Measurements from ENCODE around the gene USE1. TPM values are rescaled to one million over a fixed set of nuclear protein-coding genes. Genes with fewer than 3 reads are reported as not detected.

Gene USE1
- total RNA-seq, 1 donor from 2014 or later = 19.8 TPM

DNA sequence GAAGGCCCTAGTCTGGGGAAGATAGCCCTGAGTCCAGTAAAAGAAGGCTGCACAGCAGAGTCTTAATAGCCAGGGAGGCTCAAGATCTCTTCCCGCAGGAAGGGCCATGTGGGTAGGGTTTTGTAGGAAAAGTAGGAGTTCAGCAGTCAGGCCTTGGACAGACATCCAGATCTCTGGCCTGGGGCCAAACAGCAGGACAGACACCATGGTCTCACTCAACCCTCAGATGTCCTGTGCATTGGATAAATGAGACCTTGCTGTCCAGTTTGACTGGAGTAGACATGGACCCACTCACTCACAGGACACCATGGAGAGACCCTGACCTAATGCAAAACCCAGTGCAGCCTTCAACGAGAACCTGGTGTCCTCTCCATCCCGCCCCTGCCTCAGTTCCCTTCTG, 14.7 kb downstream of the USE1 start:
- H3K27ac ChIP-seq (ENCODE audit: low read depth, low read length) = no peak overlapping the region
- H3K36me3 ChIP-seq (ENCODE audit: insufficient read depth, low read length) = peaks cover 10% of the 10 kb centered on the region
- H3K9me3 ChIP-seq (ENCODE audit: insufficient read depth, low read depth, low read length) = no peaks in the 10 kb centered on the region
- H3K4me1 ChIP-seq (ENCODE audit: insufficient read depth, low read length) = peaks cover 9% of the 10 kb centered on the region
- no peak overlapping the region for H3K9ac ChIP-seq (ENCODE audit: low read length)
- H2AFZ ChIP-seq (ENCODE audit: low read depth, low read length) = no peak overlapping the region
- TF ChIP-seq EZH2 (IDR thresholded peaks at IDR 0.05; ENCODE audit: insufficient read depth, low read length) = no peak
- no peak for TF ChIP-seq CTCF (IDR thresholded peaks at IDR 0.05; ENCODE audit: insufficient read depth, low read depth, low read length)
- H3K27me3 ChIP-seq (ENCODE audit: insufficient read depth, low read length) = no peaks in the 10 kb centered on the region
- no peaks in the 10 kb centered on the region for H3K9me3 Mint-ChIP-seq (ENCODE audit: unreplicated experiment)
- FAIRE-seq = no peak
- H3K27me3 Mint-ChIP-seq (ENCODE audit: low read depth, unreplicated experiment) = no peaks in the 10 kb centered on the region
- no peak overlapping the region for H3K4me3 ChIP-seq (ENCODE audit: insufficient read depth, low read depth, low read length)
- DNase-seq (ENCODE audit: low read depth) = no peak
- H3K27ac Mint-ChIP-seq (ENCODE audit: unreplicated experiment) = no peak overlapping the region
- H3K79me2 ChIP-seq (ENCODE audit: insufficient read depth, low read length) = peaks cover 17% of the 10 kb centered on the region
- peaks cover 37% of the 10 kb centered on the region for H4K20me1 ChIP-seq (ENCODE audit: insufficient read depth, low read length)
- H3K4me1 Mint-ChIP-seq (ENCODE audit: low read depth, unreplicated experiment) = no peaks in the 10 kb centered on the region
- no peak overlapping the region for H3K4me2 ChIP-seq (ENCODE audit: low read length)
- no peak overlapping the region for H3K4me3 Mint-ChIP-seq (ENCODE audit: unreplicated experiment)
- peaks cover 10% of the 10 kb centered on the region for H3K36me3 Mint-ChIP-seq (ENCODE audit: low read depth, unreplicated experiment)

- Histone ChIP-seq H2AFZ (ENCODE audit: low read depth, low read length) (no peak overlapping the region), H3K9me3 (ENCODE audit: insufficient read depth, low read depth, low read length) (no peaks in the 10 kb centered on the region), H3K36me3 (ENCODE audit: insufficient read depth, low read length) (peaks cover 10% of the 10 kb centered on the region), H4K20me1 (ENCODE audit: insufficient read depth, low read length) (peaks cover 39% of the 10 kb centered on the region), H3K27me3 (ENCODE audit: insufficient read depth, low read length) (no peaks in the 10 kb centered on the region), H3K4me1 (ENCODE audit: insufficient read depth, low read length) (peaks cover 14% of the 10 kb centered on the region), H3K27ac (ENCODE audit: low read depth, low read length) (no peak overlapping the region), H3K79me2 (ENCODE audit: insufficient read depth, low read length) (peaks cover 24% of the 10 kb centered on the region), H3K4me3 (ENCODE audit: insufficient read depth, low read depth, low read length) (no peak overlapping the region), H3K4me2 (ENCODE audit: low read length) (no peak overlapping the region), H3K9ac (ENCODE audit: low read length) (no peak overlapping the region)
- DNase-seq (ENCODE audit: low read depth) (no peak), FAIRE-seq (no peak)
- H3K36me3 Mint-ChIP-seq (ENCODE audit: low read depth, unreplicated experiment) = peaks cover 12% of the 10 kb centered on the region
- H3K4me1 Mint-ChIP-seq (ENCODE audit: low read depth, unreplicated experiment) = no peaks in the 10 kb centered on the region
- no peaks in the 10 kb centered on the region for H3K9me3 Mint-ChIP-seq (ENCODE audit: unreplicated experiment)
- H3K27ac Mint-ChIP-seq (ENCODE audit: unreplicated experiment) = no peak overlapping the region
- H3K4me3 Mint-ChIP-seq (ENCODE audit: unreplicated experiment) = no peak overlapping the region
- no peaks in the 10 kb centered on the region for H3K27me3 Mint-ChIP-seq (ENCODE audit: low read depth, unreplicated experiment)
- TF ChIP-seq CTCF (IDR thresholded peaks at IDR 0.05; ENCODE audit: insufficient read depth, low read depth, low read length) (no peak), EZH2 (IDR thresholded peaks at IDR 0.05; ENCODE audit: insufficient read depth, low read length) (no peak)
Measured at GRCh38 chr19:17232258-17232657, 17.1 kb downstream of the USE1 start.

DNA sequence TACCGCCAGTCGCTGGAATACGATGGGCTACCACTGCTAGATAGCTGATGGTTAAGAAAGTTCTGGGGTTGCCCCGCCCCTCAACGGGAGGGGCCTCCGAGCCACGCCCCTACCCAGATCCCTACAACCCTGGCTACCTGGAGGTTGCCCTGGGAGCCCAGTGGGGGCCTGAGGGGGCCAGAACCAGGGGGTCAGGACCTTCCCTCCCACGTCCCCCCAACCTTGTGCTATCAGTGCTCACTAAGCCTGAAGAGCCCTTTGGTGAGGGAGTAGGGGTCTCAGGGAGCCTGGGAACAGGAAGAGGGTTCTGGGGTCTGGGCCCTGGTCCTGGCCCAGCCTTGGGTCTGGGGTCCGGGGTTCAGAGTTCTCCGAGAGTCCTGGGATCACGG, 19.7 kb downstream of the USE1 start:
- FAIRE-seq (no peak), DNase-seq (ENCODE audit: low read depth) (no peak)
- peak overlapping the region; percentile 62 for H3K4me3 ChIP-seq (ENCODE audit: insufficient read depth, low read depth, low read length)
- Mint-ChIP-seq H3K36me3 (ENCODE audit: low read depth, unreplicated experiment) (peaks cover 14% of the 10 kb centered on the region), H3K27ac (ENCODE audit: unreplicated experiment) (no peak overlapping the region), H3K9me3 (ENCODE audit: unreplicated experiment) (no peaks in the 10 kb centered on the region), H3K4me1 (ENCODE audit: low read depth, unreplicated experiment) (no peaks in the 10 kb centered on the region), H3K27me3 (ENCODE audit: low read depth, unreplicated experiment) (no peaks in the 10 kb centered on the region), H3K4me3 (ENCODE audit: unreplicated experiment) (peak overlapping the region; percentile 73)
- H2AFZ ChIP-seq (ENCODE audit: low read depth, low read length) = no peak overlapping the region
- no peaks in the 10 kb centered on the region for H3K9me3 ChIP-seq (ENCODE audit: insufficient read depth, low read depth, low read length)
- peak overlapping the region; percentile 93 for H3K4me2 ChIP-seq (ENCODE audit: low read length)
- no peak for TF ChIP-seq EZH2 (IDR thresholded peaks at IDR 0.05; ENCODE audit: insufficient read depth, low read length)
- no peak for TF ChIP-seq CTCF (IDR thresholded peaks at IDR 0.05; ENCODE audit: insufficient read depth, low read depth, low read length)
- no peaks in the 10 kb centered on the region for H3K27me3 ChIP-seq (ENCODE audit: insufficient read depth, low read length)
- H3K27ac ChIP-seq (ENCODE audit: low read depth, low read length) = no peak overlapping the region
- peak overlapping the region; percentile 69 for H3K9ac ChIP-seq (ENCODE audit: low read length)
- H3K4me1 ChIP-seq (ENCODE audit: insufficient read depth, low read length) = peaks cover 14% of the 10 kb centered on the region
- peaks cover 24% of the 10 kb centered on the region for H3K79me2 ChIP-seq (ENCODE audit: insufficient read depth, low read length)
- H3K36me3 ChIP-seq (ENCODE audit: insufficient read depth, low read length) = peaks cover 10% of the 10 kb centered on the region
- peaks cover 35% of the 10 kb centered on the region for H4K20me1 ChIP-seq (ENCODE audit: insufficient read depth, low read length)
